Astrocyte (in vitro differentiated cells and primary cell): ENCODE results near the gene ITGB2.

Experiments used
- CTCF ChIP-seq: IDR thresholded peaks from 2 replicates; pipeline ENCODE4 v1.5.1; 2011; ENCODE audit warnings: low read depth, mild to moderate bottlenecking, inconsistent platforms, low read length, moderate library complexity; ENCODE audit not compliant: insufficient read depth
- EZH2 ChIP-seq: IDR thresholded peaks from 2 replicates; pipeline ENCODE4 v1.6.1; 2012; ENCODE audit warnings: mild to moderate bottlenecking, low read length, inconsistent platforms; ENCODE audit not compliant: insufficient read depth

GRCh38 chr21:44891631-44892031, 29.1 kb downstream of the ITGB2 start:
- TF ChIP-seq CTCF (no peak), EZH2 (no peak)
